HEK293T (cell line): ENCODE data around the gene MGAT1.

ENCODE experiments used
- CTCF ChIA-PET: fragments of 350-600 bp; formaldehyde crosslinking; extraction: SDS; loops from one replicate; lab custom pipeline; 2021; ENCODE audit warnings: antibody characterized with exemption, inconsistent platforms; lab: Yijun Ruan, JAX
- POLR2A ChIA-PET: fragments of 350-600 bp; formaldehyde crosslinking; extraction: SDS; loops from one replicate; lab custom pipeline; 2020; ENCODE audit warnings: antibody characterized with exemption, inconsistent platforms; lab: Yijun Ruan, JAX
- DNase-seq: peaks from one replicate; pipeline ENCODE4 v3.0.0; 2012; ENCODE audit warnings: mixed read lengths; ENCODE audit errors: extremely low spot score
- ARNT ChIP-seq: fragments of 450-650 bp; IDR thresholded peaks from 2 replicates; pipeline ENCODE4 v1.6.1; 2017; ENCODE audit warnings: mild to moderate bottlenecking
- BHLHE40 ChIP-seq: fragments of 450-650 bp; IDR thresholded peaks from 2 replicates; pipeline ENCODE4 v1.6.1; 2016; ENCODE audit warnings: mild to moderate bottlenecking, moderate library complexity, borderline replicate concordance
- CTBP1 ChIP-seq: fragments of 450-650 bp; IDR thresholded peaks from 2 replicates; pipeline ENCODE4 v1.6.1; 2016; ENCODE audit warnings: borderline replicate concordance
- ELF4 ChIP-seq: fragments of 450-650 bp; IDR thresholded peaks from 2 replicates; pipeline ENCODE4 v1.6.1; 2017; ENCODE audit warnings: antibody characterized with exemption
- FOXA1 ChIP-seq: fragments of 450-650 bp; IDR thresholded peaks from 2 replicates; pipeline ENCODE4 v1.6.1; 2016; ENCODE audit warnings: mild to moderate bottlenecking
- FOXK2 ChIP-seq: fragments of 450-650 bp; IDR thresholded peaks from 2 replicates; pipeline ENCODE4 v1.6.1; 2016; ENCODE audit warnings: mild to moderate bottlenecking
- FOXM1 ChIP-seq: fragments of 450-650 bp; IDR thresholded peaks from 2 replicates; pipeline ENCODE4 v1.6.1; 2017; ENCODE audit warnings: mild to moderate bottlenecking, borderline replicate concordance
- HDGF ChIP-seq: fragments of 450-650 bp; IDR thresholded peaks from 2 replicates; pipeline ENCODE4 v1.6.1; 2017; ENCODE audit warnings: antibody characterized with exemption, borderline replicate concordance
- L3MBTL2 ChIP-seq: fragments of 450-650 bp; conservative IDR thresholded peaks from 2 replicates; pipeline ENCODE4 v1.6.1; 2016; ENCODE audit warnings: mild to moderate bottlenecking
- LEF1 ChIP-seq: fragments of 450-650 bp; IDR thresholded peaks from 2 replicates; pipeline ENCODE4 v1.6.1; 2017; ENCODE audit warnings: mild to moderate bottlenecking, borderline replicate concordance
- NFRKB ChIP-seq: fragments of 450-650 bp; IDR thresholded peaks from 2 replicates; pipeline ENCODE4 v1.6.1; 2016; ENCODE audit warnings: mild to moderate bottlenecking, moderate library complexity
- PKNOX1 ChIP-seq: fragments of 450-650 bp; IDR thresholded peaks from 2 replicates; pipeline ENCODE4 v1.6.1; 2016
- SP1 ChIP-seq: fragments of 450-650 bp; IDR thresholded peaks from 2 replicates; pipeline ENCODE4 v1.6.1; 2017
- SUZ12 ChIP-seq: fragments of 450-650 bp; IDR thresholded peaks from 2 replicates; pipeline ENCODE4 v1.6.1; 2016; ENCODE audit warnings: mild to moderate bottlenecking
- TARDBP ChIP-seq: fragments of 450-650 bp; IDR thresholded peaks from 2 replicates; pipeline ENCODE4 v1.6.1; 2016
- ZNF384 ChIP-seq: fragments of 450-650 bp; IDR thresholded peaks from 2 replicates; pipeline ENCODE4 v1.6.1; 2016

The MGAT1 gene

GRCh38 chr5:180811623-180812124 lies 9.1 kb upstream of the MGAT1 start:
- POLR2A ChIA-PET = interaction anchor here (0.9 to 4.4 kb wide), 5 partner anchors 8 to 49 kb away, joined by 3 to 20 read pairs (median 3); partner anchors contain the start of gene ZFP62
- DNase-seq = no peak
- CTCF ChIA-PET = no interaction called here
- no peak for TF ChIP-seq L3MBTL2
- no peak for TF ChIP-seq BHLHE40
- no peak for TF ChIP-seq HDGF
- TF ChIP-seq ARNT = no peak

GRCh38 chr5:180810959-180811622 lies 8.5 kb upstream of the MGAT1 start:
- TF ChIP-seq L3MBTL2 (peak; percentile 55), SP1 (no peak)
- CTCF ChIA-PET = no interaction called here
- DNase-seq = peak; percentile 52
- POLR2A ChIA-PET = interaction anchor here (0.6 to 4.4 kb wide), 17 partner anchors 7 to 449 kb away, joined by 3 to 20 read pairs (median 4); partner anchors contain the start of genes MGAT1 and ZFP62

DNA sequence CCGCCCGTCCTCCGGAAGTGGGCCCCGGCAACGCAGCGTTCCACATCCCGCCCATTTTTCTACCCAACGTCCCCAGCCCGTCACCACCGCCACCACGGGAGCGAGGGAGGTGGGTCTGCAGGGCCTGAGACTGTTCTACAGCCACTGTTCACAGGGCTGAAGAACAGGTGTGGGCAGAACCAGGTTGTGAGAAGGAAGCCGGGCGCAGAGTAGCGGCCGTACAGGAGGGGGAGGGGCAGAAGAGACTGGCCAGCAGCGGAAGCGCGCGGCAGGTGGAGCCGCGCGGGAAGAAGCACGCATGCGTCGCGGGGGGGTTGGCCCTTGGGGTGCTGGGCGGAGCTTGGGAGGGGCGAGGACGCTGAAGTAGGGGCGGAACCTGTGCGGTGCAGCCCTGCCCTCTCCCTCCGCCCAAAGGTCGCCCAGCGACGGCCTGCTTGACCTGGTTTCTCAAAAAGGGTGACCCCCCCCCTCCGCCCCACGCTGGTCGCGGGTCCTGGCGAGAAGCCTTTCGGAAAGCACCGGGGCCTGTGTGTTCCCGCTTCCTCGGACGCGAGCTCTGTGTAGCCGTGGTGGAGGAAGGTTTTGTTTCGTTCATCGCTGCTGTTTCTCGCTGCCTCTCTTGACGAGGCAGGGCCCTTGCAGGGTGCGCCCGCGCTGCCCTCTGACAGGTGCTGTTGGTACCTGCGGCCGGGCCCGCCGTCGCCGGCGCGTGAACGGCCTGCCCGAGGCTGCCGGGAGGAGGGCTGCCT lies 7.8 kb upstream of the MGAT1 start:
- POLR2A ChIA-PET = interaction anchor here (0.6 to 4.4 kb wide), 15 partner anchors 8 to 450 kb away, joined by 3 to 20 read pairs (median 4); partner anchors contain the start of genes MGAT1 and ZFP62
- CTCF ChIA-PET = no interaction called here
- TF ChIP-seq PKNOX1 (0 out of 2 replicates have a peak, but pooled peaks have one; percentile 3), ZNF384 (no peak), HDGF (no peak), L3MBTL2 (peak; percentile 99), ELF4 (peak; percentile 62; the same call in 1 of the 2 replicates), CTBP1 (0 out of 2 replicates have a peak, but pooled peaks have one; percentile 10)
- DNase-seq = peak; percentile 96

DNA sequence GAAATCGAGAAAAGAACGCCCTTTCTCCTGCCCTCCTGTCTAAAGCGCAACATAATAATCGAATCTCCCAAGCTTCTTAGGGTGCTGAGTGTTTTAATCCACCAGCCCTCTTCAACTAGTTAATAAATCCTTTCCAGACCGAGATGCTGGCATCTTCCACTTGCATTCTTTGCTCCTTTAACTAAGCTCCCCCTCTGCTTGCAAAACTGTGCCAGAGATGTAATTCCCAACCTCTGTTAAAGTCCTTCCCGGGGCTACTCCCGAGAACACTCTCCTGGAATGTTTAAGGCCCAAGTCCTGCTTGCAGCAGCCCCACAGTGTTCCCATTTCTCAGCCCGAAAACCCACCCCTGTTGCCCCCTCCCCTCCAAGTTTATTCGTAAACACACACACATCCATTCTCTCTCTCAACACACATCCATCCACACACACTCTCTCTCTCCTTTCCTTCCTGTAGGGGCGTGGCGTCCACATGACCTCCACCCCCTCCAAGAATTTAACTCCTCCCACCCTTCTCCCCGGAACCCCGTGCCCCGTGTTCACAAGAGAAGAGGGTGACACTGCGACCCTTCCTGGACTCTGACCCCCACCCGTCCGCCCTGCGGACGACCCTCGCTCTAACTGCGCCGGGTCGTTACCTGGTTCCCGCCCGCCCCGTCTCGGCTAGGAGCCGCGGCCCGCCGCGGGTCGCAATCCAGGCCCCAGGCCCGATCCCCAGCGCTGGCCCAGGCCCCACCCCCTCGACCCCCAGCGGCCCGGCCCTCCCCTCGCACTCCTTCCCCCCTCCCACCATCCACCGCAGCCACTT lies 7.0 kb upstream of the MGAT1 start:
- ChIA-PET CTCF (no interaction called here), POLR2A (interaction anchor here (0.8 to 4.4 kb wide), 8 partner anchors 10 to 290 kb away, joined by 3 to 20 read pairs (median 4); partner anchors contain the start of gene ZFP62)
- TF ChIP-seq CTBP1 (no peak), SP1 (peak; percentile 54; the same call in 1 of the 2 replicates)
- peak; percentile 97 for DNase-seq

GRCh38 chr5:180808461-180809000 lies 5.9 kb upstream of the MGAT1 start:
- POLR2A ChIA-PET = interaction anchor here (0.9 to 2.4 kb wide), 2 partner anchors 8 to 53 kb away, joined by 3 to 6 read pairs; partner anchors contain the start of gene ZFP62
- TF ChIP-seq CTBP1 (no peak), TARDBP (no peak), FOXA1 (no peak), LEF1 (no peak), SP1 (no peak), NFRKB (no peak), FOXK2 (no peak), FOXM1 (no peak), SUZ12 (no peak), ELF4 (no peak), ARNT (no peak), PKNOX1 (no peak), BHLHE40 (no peak), ZNF384 (no peak), L3MBTL2 (no peak), HDGF (no peak)
- CTCF ChIA-PET = no interaction called here
- DNase-seq = no peak
